HL-60 (cell line): ENCODE measurements around the gene AREG.

Experiments
- DNase-seq, 2 experiments: peaks; one replicate each; pipeline ENCODE4 v3.0.0-alpha.2; 2010 to 2020; ENCODE audit warnings: low read depth in 1 of 2, low spot score in 1 of 2
- H3K27ac ChIP-seq: fragments of 250-450 bp; sonication (Bioruptor Pico); replicated peaks from 2 replicates; pipeline ENCODE4 v1.5.1; 2020; ENCODE audit warnings: mild to moderate bottlenecking, moderate library complexity
- H3K27me3 ChIP-seq: fragments of 250-450 bp; sonication (Bioruptor Pico); 2 replicates; pipeline ENCODE4 v1.5.1; 2021; ENCODE audit warnings: mild to moderate bottlenecking, moderate library complexity; ENCODE audit not compliant: insufficient read depth, poor library complexity, severe bottlenecking
- H3K4me3 ChIP-seq: replicated peaks from 2 replicates; pipeline ENCODE4 v1.5.1; 2011; ENCODE audit warnings: mild to moderate bottlenecking, control low read depth, low read length; ENCODE audit not compliant: insufficient read depth
- GABPA ChIP-seq: IDR thresholded peaks from 2 replicates; pipeline ENCODE4 v1.6.1; 2012; ENCODE audit warnings: low read depth
- POLR2AphosphoS5 ChIP-seq: IDR thresholded peaks from 2 replicates; pipeline ENCODE4 v1.6.1; 2012; ENCODE audit warnings: low read depth
- REST ChIP-seq: IDR thresholded peaks from 2 replicates; pipeline ENCODE4 v1.6.1; 2012; ENCODE audit warnings: low read depth; ENCODE audit not compliant: insufficient replicate concordance
- SPI1 ChIP-seq: IDR thresholded peaks from 2 replicates; pipeline ENCODE4 v1.6.1; 2012; ENCODE audit warnings: low read depth, mild to moderate bottlenecking, borderline replicate concordance
- TF ChIP-seq, protein P1 (sequence below): IDR thresholded peaks from one replicate; pipeline ENCODE4 v1.5.1; 2011; ENCODE audit warnings: low read length, control low read depth, inconsistent platforms; ENCODE audit not compliant: insufficient read depth

Gene AREG

DNA sequence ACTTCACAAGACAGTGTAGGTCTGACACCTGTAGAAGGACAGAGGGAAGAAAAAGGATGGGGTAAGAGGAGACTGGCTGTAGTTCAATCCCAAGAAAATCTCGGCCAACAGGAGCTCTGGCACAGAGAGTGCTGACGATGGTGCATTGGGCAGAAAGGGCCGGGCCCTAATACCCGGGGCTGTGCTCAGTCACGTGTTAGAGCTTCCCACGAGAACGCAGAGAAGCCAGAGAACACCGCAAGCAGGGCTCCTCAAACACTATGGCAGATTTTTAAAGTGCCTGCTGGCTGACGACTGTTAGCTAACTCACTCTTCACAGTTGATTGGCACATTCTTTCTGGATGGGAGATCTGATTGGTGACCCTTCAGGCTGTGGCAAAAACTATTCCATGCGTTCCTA is 44.5 kb upstream of the AREG start:
- H3K27ac ChIP-seq: no peak overlapping the region
- H3K4me3 ChIP-seq: no peak overlapping the region
- TF ChIP-seq SPI1 (no peak), REST (no peak), GABPA (no peak), POLR2AphosphoS5 (no peak)
- TF ChIP-seq, protein P1, sequence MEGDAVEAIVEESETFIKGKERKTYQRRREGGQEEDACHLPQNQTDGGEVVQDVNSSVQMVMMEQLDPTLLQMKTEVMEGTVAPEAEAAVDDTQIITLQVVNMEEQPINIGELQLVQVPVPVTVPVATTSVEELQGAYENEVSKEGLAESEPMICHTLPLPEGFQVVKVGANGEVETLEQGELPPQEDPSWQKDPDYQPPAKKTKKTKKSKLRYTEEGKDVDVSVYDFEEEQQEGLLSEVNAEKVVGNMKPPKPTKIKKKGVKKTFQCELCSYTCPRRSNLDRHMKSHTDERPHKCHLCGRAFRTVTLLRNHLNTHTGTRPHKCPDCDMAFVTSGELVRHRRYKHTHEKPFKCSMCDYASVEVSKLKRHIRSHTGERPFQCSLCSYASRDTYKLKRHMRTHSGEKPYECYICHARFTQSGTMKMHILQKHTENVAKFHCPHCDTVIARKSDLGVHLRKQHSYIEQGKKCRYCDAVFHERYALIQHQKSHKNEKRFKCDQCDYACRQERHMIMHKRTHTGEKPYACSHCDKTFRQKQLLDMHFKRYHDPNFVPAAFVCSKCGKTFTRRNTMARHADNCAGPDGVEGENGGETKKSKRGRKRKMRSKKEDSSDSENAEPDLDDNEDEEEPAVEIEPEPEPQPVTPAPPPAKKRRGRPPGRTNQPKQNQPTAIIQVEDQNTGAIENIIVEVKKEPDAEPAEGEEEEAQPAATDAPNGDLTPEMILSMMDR: no peak
- H3K27me3 ChIP-seq: no peaks in the 10 kb centered on the region
- DNase-seq: no peak

DNA sequence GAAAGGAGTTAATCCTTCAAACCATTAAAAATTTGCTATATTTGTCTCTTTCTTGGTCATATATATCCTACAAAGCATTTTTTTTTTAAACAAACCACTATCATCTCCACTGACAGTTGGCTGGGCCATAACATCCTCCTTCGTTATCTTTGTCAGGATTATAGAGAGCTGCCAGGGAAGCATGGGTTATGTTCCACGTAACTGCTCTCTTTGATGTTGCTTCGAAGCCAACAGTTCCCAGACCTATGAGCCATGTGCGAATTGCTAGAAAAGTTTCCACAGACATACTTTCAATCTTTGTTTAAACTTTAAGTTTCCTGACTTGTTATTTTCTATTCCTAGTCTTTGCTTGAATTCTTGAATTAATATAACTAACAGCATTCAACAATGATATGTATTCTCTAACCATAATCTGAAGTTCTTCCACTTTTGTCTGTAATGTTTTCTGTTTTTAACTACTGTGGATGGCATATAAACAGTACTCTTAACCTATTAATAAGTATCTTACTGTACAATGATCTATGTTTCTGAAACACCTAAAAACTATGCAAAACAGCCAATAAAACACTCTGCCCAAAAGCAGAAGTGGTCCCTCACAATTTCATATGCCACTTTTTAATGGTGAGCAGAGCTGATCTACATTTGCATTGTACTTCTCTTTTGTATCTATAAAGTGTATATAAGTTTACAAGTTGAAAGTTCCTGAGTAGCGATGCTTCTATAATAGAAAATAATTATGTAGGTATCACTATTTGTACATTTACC is 42.1 kb upstream of the AREG start:
- TF ChIP-seq SPI1 (peak; percentile 90), REST (no peak)
- Histone ChIP-seq H3K27me3 (no peaks in the 10 kb centered on the region), H3K27ac (no peak overlapping the region), H3K4me3 (no peak overlapping the region)
- DNase-seq: no peak

DNA sequence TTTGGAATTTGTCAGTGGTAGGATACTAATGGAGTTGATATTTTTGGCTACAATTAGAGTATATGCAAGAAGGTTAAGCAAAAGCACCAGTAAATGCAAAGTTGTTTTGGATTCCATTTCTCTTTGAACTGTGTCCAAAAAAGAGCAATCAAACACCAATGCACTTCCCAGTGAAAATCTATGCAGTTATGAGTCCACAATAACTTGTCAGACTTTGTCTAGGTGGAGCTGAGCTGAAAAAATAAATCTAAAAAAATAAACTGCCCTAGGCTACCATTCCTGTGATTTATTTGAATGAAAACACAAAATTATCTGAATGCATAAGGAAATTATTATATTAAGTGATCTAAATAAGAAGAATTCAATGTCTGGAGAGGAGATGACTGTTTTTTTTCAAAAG is 37.0 kb upstream of the AREG start:
- TF ChIP-seq SPI1 (no peak), GABPA (no peak), POLR2AphosphoS5 (no peak)
- no peak for DNase-seq
- Histone ChIP-seq H3K27ac (no peak overlapping the region), H3K27me3 (no peaks in the 10 kb centered on the region), H3K4me3 (no peak overlapping the region)

DNA sequence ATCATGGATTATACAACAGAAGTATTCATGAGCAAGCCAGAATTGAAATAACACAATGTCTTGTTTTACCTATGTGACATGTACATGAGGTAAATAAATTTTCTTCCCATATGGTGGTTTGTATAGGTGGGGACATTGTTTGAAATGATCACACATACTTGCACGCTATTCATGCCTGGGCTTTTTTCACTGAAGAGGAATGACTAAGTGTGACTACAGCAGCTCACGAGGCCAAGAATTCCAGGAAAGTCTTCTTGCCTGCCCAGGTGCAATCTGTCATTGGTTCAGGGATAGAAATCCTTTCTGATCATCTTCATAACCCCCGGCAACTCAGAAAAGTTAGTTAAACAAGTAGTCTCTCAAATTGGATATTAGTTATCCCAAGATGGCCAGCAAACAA is 36.3 kb upstream of the AREG start:
- no peak overlapping the region for H3K27ac ChIP-seq
- TF ChIP-seq POLR2AphosphoS5: no peak

DNA sequence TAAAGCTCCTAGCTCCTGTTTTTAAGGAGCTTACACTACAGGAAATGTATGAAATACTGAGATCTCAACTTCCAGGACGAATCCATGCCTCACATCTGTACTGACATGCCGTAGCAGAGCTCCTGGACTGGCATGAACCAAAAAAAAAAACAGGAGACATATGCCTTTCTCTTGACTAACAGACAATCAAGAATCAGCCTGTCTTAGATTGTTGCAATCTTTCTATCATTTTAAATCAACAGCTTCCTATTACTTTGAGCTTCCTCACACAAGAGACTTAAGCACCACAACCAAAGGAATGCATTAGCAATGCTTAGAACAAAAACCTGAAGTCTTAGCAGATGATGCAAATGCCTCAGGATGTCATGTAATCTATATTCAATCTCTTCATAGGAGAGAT is 34.7 kb upstream of the AREG start:
- Histone ChIP-seq H3K27me3 (no peaks in the 10 kb centered on the region), H3K27ac (no peak overlapping the region), H3K4me3 (no peak overlapping the region)
- DNase-seq: no peak
- TF ChIP-seq POLR2AphosphoS5: no peak
- TF ChIP-seq GABPA: no peak
- no peak for TF ChIP-seq REST
- TF ChIP-seq SPI1: no peak
- TF ChIP-seq, protein P1: no peak

More for the DNA sequence above, 36.3 kb upstream of the AREG start:
- Histone ChIP-seq H3K4me3 (no peak overlapping the region), H3K27me3 (no peaks in the 10 kb centered on the region)
- no peak for DNase-seq
